ENCODE data around the gene GOLGA6C.
"Not testable (repeated sequence)": the region's sequence is repeated elsewhere in the genome, so short reads cannot be mapped to it uniquely, and the experiment has no call there.

Gene GOLGA6C, protein sequence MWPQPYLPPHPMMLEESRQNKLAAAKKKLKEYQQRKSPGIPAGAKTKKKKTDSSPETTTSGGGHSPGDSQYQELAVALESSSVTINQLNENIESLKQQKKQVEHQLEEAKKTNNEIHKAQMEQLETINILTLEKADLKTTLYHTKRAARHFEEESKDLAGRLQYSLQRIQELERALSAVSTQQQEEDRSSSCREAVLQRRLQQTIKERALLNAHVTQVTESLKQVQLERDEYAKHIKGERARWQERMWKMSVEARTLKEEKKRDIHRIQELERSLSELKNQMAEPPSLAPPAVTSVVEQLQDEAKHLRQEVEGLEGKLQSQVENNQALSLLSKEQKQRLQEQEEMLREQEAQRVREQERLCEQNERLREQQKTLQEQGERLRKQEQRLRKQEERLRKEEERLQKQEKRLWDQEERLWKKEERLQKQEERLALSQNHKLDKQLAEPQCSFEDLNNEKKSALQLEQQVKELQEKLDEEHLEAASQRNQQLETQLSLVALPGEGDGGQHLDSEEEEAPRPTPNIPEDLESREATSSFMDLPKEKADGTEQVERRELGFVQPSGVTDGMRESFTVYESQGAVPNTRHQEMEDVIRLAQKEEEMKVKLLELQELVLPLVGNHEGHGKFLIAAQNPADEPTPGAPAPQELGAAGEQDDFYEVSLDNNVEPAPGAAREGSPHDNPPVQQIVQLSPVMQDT

DNA sequence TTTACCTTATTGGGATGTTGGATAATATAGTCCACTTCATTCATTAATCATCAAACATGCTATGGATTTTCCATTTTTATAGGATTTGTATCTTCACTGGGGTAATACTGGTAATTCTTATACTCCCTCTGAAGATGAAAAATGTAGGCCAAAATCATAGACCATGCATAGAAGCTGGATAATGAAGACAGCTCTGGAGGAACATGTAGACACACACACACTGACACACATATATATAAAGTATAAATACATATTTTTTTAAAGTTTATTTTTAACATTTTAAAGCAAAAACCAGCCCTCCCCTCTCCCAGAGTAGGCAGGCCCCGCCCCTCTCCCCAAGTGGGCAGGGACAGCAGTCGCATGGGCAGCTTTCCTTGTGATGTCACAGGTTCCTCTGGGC is at the start of gene GOLGA6C:
TSS of gene GOLGA6C (plus strand) at position 301 of the 400 bp plus-strand sequence. CDS start 265 bp downstream, outside the sequence.
- not testable (repeated sequence) for H3K27ac ChIP-seq

GRCh38 chr15:75208501-75209288 is 49.4 kb upstream of the GOLGA6C start:
- H3K27ac ChIP-seq = no peak overlapping the region

GRCh38 chr15:75209289-75209676 is 48.9 kb upstream of the GOLGA6C start:
- TF ChIP-seq, protein P1, sequence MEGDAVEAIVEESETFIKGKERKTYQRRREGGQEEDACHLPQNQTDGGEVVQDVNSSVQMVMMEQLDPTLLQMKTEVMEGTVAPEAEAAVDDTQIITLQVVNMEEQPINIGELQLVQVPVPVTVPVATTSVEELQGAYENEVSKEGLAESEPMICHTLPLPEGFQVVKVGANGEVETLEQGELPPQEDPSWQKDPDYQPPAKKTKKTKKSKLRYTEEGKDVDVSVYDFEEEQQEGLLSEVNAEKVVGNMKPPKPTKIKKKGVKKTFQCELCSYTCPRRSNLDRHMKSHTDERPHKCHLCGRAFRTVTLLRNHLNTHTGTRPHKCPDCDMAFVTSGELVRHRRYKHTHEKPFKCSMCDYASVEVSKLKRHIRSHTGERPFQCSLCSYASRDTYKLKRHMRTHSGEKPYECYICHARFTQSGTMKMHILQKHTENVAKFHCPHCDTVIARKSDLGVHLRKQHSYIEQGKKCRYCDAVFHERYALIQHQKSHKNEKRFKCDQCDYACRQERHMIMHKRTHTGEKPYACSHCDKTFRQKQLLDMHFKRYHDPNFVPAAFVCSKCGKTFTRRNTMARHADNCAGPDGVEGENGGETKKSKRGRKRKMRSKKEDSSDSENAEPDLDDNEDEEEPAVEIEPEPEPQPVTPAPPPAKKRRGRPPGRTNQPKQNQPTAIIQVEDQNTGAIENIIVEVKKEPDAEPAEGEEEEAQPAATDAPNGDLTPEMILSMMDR (conservative IDR thresholded peaks at IDR 0.05) = no peak
- no peak for TF ChIP-seq ZFX (IDR thresholded peaks at IDR 0.05)
- H3K27ac ChIP-seq = no peak overlapping the region

More at GRCh38 chr15:75208501-75209288, 49.4 kb upstream of the GOLGA6C start:
- TF ChIP-seq ZFX (IDR thresholded peaks at IDR 0.05) = no peak
- TF ChIP-seq, protein P1 (conservative IDR thresholded peaks at IDR 0.05) = no peak

GRCh38 chr15:75210811-75211230 is 47.3 kb upstream of the GOLGA6C start:
- TF ChIP-seq, protein P1 (conservative IDR thresholded peaks at IDR 0.05) = no peak
- TF ChIP-seq ZFX (IDR thresholded peaks at IDR 0.05) = no peak
- H3K27ac ChIP-seq = no peak overlapping the region

DNA sequence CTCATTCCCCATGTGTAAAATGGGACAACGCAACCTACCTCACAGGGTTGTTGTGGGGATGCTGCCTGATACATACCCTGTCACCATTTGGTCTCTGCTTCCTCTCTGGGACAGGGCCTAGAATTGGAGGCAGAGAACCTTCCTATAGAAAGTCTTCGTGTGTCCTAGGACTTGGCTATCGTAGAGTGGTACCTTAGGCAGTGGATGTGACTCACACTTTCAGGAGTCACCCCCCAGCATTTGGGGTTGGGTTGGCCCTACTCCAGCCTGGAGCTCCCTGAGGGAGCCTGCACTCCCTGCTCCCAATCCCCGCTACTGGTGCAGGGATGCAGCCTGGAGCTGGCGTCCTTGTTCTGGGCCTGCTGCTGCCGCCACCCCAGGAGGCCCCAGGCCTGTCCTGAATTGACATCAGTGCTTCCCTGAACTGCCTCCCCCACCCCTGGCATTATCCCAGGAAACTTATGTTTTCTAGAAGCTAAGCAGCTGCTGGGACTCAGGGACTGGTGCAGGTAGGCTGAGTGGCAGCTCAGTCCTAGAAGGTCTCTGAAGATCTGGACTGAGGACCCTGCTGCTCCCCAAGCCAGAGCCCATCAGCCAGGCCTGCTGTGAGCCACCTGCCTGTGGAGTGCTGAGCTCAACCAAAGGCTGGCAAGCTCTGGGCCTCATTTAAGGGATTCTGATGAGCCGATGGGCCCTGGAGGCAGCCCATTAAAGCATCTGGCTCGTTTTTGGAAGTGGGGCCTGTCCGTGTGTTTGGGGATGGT is 46.5 kb upstream of the GOLGA6C start:
- no peak overlapping the region for H3K27ac ChIP-seq
- TF ChIP-seq, protein P1 (conservative IDR thresholded peaks at IDR 0.05) = no peak
- TF ChIP-seq ZFX (IDR thresholded peaks at IDR 0.05) = no peak

- H3K27ac ChIP-seq = no peak overlapping the region
- no peak for TF ChIP-seq ZFX (IDR thresholded peaks at IDR 0.05)
- TF ChIP-seq, protein P1 (conservative IDR thresholded peaks at IDR 0.05) = no peak
These were observed 45.8 kb upstream of the GOLGA6C start for GRCh38 chr15:75212200-75212858.
